Amniotic stem cell (primary cell): ENCODE data around the gene PIGS.

Source experiments
- DNase-seq: peaks from one replicate; lab custom pipeline; 2025; lab: John Stamatoyannopoulos, UW

Gene PIGS

DNA sequence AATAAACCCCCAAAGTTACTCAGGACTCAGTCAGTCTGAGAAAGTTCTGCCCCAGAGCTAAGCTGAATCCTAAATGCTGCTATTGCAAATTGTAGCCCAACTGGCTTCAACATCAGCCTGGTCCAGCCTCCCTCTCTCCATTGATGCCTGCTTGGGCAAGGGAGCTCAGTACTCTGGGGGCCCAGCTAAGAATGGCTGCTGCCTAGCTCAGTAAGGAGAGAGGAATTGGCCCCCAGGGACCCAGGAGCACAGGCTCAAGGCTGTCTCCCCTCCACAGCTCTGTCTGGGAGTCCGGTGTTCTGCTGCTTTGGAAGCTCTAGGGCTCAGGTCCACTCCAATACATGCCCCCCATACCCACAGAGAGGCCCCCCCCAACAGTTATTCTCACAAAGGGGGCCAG lies 20.5 kb downstream of the PIGS start:
- no peak for DNase-seq

DNA sequence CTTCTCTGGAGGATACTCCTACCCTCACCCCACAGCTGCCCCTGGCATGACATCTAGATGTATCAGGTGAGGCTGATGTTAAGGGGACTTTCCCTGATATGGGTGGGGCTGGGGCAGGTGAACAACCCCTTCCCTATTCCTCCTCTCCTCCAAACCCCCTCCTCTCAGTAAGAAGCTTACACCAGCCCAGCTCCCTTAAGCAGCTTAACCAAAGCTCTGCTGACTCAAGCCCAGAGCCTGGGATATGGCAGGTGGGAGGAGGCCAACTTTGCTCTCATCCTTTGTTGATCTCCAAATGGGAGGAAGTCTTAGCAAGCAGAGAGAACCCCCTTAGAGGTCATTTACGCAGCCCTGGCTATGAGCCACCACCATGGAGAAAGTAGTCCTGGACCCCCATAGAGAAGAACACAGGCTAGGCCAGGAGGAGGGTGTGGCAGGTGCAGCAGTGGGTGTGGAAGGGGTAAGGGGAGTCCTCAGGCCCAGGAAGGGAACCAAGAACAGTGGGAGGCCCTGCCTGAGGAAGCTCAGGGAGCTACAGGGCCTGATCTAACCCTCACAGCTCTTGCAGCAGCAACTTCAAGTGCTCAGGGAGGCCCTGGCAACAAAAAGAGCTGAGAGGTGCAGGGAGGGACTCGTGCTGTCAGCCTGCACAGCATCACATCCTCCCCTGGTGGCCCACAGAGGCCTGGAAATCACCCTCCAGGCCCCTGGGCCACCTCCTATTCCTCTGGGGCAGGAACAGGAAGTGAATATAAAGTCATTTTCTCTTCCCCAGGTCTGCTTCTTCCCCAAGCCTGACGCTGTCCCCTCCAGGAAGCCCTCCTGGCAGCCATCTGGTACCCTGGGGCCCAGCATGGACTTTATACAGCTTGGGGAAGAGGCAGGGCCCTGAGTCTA lies 21.8 kb downstream of the PIGS start:
- DNase-seq: no peak

DNA sequence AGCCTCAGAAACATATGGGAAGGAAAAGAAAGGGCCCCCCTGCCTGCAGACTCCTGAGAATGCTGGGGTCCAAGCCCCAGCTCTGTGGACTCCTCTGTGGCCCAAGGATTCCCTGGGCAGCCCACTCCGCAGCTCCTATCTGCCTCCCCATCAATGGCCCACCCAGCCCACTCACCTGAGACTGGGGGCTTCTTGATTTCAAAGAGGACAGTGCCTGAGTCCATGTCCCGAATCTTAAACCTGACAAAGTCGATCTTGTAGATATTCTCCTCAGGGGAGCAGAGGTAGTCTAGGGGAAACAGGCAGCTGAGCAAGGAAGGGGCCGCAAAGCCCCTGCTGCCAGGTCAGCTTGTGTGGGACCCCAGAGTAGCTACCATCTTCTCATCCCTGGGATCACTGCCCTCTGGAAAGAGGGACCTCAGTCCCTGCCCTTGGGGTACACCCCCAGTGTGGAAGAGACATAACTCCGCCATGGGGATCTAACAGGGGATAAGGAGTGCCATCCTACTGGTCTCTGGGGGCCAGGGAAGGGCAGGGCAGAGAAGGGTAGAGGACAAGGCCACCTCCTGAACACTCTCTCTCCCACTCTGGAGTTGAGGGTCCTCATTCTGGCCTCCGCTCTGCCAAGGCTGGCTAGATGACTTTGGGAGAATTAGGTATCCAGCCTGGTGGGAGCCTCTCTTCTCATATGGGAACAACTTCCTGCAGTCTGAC lies 22.8 kb downstream of the PIGS start:
- no peak for DNase-seq

DNA sequence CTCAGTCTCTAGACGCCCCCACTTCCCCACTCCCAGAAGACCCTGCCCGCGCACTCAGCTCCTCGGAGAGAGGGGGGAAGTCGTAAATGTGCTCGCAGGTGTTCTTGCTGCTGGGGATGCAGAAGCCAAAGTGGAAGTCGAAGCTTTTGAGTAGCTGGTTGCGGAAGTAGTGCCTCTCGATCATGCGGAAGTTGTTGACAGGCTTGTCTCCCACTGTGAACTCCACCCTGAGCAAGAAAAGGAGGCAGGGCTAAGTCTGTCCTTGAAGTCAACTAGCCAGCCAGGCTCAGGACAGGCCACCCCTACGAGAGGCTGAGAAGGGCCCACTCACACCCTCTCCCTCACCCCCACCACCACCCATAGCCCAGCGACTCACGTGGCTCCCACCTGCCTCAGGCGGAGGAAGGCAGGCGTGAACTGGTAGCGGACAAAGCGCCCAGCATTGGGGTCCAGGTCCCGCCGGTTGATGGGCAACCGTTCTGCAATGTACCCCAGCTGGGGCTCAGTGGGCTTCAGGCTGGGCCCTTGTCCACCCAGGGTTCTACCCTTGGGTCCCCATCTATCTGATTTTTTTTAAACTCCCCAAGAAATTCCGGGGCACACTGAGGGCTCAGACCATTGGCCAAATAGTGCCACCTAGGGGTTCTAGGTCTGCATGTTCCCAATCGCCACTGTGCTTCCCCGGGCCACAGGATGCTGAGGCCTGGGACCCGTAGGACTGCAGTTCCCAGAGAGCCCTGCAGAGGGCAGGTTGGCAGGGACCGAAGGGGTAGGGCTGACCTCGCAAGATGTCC lies 23.5 kb downstream of the PIGS start:
- no peak for DNase-seq

DNA sequence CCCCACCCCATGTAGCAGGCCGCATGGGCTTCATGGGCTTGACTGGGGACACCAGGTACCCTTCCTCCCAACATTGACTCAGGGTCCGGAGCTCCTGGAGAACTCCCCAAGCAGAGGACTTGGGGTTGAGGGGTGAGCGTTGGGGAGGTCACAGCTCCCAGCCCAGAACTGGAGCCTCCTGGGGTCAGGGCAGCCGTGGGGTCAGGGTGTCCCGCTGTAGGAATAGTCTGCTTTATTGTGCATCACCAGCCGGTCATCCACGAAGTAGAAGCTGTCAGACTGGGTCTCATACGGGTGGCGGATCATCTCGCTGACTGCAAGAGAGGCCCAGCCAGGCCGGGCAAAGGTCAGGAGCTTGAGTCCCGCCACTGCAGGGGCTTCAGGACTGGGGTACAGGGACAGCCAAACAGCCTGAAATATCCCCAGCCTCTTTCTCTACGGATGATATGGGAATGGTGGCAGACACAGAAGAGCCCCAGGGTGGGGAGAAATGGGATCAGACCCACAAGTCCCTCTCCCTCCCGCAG lies 24.2 kb downstream of the PIGS start:
- no peak for DNase-seq

DNA sequence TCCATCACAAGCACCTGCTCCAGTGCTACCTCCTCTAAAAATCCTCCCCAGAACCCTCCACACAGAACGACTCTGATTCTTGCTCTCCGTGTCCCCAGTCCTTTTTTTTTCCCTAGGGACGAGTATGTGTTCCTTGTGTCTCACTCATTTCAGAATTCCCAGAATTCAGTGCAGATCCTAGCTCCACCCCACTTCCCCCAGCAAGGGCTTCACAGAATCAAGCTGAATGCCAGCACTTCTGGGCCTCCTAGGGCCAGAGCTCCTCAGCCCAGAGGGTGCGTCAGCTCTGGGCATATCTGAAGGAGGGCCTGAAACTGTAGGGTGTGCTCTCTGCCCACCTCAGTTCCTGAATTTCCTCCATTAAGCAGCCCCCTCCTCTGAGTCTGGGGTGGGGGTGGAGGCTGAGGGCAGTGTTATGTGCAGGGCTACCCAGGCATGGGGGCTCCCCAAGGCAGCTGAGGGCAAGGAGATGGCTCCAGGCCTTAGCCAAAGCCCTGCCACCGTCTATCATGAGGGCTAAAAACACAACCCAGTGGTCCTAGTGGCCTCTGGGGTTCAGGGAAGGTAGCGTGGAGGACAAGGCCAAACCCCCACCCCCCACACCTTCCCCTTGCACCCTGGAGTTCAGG lies 25.4 kb downstream of the PIGS start:
- DNase-seq: no peak

DNA sequence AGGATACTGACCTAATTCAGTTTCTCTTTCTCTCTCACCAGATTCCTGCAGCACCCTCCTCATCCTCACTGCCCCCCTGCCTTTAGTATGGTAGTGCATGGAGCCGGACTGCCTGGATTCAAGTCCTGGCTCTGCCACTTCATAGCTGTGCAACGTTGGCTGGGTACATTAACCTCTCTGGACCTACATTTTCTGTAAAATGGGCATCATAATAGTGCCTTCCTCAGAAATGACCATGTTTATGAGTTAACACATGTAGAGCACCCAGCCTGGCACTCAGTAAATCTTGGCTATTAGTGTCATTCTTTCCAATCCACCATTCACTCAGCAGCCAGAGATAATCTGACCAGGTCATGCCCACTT lies 26.2 kb downstream of the PIGS start:
- DNase-seq: no peak

DNA sequence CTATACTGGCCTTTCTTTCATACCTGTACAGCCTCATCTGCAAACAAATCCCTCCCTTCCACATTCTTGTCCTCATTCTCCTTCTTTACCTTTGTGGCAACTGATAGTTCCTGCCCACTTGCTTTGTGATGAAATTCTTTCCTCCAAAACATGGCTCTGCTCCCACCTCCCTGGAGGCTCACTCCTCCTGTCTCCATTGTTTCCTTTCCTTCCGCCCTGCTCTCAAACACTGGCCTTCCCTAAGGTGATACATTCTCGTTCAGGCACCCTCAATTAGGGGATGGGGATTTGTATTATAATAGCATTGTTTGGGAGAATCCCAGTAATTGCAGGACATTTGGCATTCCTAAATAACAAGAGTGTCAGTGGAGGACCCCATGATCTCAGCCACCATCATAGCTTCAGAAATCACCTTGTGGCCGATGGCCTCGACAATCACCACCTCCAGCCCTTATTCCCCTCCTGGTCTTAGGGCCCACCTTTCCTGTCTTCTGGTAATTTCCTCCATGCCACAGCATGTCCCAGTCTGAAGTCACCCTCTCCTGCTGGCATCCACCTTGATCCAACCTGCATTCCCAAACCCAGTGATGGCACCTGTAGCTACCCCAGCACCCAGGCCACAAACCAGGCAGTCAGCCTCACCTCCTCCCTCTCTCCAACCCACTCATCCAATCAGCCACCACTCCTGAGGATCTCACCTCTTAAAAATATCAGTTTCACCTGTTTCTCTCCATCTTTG lies 26.8 kb downstream of the PIGS start:
- no peak for DNase-seq

DNA sequence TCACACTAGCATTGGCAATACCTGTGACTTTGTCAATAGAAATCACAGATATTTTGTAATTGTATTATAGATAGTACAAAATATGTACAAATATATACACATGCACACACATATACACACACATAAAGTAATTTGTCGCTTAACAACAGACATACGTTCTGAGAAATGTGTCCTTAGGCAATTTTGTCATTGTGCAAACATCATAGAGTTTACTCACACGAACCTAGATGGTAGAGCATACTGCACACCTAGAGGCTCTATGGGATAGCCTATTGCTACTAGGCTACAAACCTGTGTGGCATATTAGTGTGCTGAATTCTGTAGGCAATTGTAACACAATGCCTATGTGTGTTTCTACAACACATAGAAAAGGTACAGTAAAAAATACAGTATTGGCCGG lies 29.9 kb downstream of the PIGS start:
- no peak for DNase-seq

DNA sequence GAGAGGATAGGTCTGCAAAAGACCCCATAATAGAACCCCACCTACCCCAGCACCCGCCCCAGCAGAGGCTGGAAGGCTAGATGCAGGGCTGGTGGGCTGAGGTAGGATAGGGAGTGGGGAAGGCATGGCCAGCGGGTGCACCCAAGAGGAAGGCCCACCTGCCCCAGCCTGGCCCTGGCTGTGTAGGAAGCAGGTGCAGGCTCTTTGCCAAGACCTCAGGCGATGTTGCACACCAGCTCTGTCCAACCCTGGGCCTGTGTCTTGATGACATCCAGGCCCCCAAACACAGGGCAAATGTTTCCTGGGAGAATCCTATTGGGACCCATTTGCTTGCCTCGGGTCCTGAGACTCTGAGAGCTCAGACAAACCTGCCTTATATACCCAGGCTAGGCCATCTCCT lies 31.1 kb downstream of the PIGS start:
- no peak for DNase-seq

DNA sequence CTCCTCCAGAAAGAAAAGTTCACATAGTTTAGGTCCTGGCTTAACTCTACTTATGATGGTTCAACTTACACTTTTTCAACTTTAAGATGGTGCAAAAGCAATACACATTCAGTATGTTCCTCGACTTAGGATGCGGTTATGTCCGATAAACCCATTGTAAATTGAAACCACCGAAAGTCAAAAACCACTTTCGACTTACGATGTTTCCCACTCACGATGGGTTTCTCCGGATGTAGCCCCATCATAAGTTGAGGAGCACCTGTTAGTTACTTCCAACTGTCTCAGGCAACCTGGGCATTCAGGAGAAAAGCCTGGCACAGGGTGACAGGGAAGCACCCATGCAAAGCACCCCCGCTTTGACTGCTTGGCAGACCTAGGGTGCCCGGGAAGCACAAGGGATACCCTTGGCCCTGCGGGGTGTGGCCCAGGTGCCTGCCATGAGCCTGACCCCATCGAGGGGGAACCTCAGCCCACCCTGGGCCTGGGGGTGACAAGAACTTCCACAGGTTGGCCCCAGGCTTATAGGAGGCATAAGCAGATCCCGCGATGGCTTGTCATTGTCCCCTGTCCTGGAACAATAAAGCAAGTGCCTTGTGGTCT lies 32.9 kb downstream of the PIGS start:
- DNase-seq: no peak

DNA sequence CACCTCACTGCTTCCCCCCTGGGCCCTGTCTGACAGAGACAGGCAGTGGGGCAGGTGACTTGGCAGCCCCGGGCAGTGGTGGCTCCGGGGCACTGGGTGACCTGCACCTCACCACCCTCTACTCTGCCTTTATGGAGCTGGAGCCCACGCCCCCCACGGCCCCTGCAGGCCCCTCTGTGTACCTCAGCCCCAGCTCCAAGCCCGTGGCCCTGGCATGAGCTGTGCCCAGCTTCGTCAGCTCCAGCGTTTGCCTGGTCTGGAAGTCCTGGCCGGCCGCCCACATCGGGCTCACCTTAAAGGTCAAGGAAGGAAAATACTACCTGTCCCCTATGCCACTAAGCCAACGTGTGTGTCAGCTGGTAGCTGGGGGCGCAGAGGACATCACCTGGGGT lies 34.1 kb downstream of the PIGS start:
- DNase-seq: no peak

DNA sequence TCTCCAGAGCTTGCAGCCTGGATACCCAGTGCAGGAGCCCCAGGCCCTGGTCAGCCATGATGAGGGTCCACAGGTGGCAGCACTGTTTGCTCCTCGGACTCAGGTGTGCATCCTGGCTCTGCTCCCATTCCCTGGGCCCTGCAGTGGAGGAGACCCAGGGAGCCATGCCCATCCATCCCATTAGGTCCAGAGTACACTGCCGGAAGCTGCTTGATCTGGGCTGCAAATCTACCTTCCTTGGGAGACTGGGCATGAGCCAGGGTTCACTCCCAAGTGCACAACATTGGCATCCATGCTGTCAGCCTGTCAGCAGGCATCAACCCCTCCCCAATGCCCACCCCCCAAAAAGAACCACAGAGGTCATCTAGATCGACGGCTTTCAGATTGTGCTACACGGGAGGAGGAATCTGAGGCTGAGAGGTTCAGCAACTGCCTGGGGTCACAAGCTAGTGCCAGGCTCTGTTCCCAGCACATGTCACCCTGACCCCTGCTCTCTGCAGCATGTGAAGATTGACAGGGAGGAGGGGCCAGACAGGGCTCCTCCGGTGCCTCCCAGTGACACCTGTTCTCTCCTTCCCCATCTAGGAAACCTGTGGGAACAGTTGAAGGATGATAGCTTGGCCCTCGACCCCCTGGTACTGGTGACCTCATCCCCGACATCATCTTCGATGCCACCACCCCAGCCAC lies 34.6 kb downstream of the PIGS start:
- DNase-seq: no peak

DNA sequence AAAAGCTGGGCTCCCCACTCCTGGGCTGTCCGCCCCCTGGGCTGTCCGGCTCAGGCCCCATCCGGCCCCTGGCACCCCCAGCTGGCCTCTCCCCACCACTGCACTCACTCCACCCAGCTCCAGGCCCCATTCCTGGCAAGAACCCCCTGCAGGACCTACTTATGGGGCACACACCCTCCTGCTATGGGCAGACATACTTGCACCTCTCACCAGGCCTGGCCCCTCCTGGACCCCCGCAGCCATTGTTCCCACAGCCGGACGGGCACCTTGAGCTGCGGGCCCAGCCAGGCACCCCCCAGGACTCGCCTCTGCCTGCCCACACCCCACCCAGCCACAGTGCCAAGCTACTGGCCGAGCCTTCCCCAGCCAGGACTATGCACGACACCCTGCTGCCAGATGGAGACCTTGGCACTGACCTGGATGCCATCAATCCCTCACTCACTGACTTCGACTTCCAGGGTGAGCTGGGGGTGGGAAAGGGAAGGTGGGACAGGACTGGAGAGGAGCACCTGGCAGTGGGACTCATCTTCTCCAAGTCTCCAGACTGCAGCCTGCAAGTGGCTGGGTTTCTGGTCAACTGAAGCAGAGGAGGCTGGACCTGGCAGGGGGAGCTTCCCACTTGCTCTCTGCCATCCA lies 36.5 kb downstream of the PIGS start:
- DNase-seq: no peak

DNA sequence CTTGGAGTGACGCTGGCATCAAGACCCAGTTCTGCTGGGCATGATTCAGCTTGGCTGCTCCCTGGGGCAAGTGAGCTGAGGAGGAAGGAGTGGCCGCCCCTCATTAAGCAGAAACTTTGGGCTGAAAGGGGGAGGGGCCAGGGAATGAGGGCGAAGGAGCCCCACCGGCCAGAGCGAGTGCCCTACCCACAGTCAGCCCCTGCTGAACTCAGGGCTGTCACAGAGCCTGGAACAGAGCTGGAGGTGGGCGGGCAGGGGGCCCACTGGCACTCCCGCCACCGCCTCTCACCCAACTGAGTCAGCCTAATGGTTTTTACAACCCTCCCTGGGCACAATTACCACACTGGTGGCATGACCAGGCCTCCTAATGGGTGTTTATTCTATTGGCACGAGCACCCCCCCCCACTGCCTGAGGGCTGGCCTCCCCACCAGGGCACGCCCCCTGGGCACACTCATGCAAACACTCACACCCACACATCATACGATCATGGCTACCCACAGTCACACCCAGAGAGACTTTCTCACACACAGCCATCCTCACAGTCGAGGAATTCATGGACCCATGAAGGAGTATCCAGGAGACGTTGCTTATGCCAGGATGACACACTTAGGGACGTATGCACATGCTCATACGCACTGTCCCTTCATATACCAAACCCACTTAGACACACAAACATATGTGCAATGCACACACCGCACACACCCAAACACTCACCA lies 38.1 kb downstream of the PIGS start:
- no peak for DNase-seq

DNA sequence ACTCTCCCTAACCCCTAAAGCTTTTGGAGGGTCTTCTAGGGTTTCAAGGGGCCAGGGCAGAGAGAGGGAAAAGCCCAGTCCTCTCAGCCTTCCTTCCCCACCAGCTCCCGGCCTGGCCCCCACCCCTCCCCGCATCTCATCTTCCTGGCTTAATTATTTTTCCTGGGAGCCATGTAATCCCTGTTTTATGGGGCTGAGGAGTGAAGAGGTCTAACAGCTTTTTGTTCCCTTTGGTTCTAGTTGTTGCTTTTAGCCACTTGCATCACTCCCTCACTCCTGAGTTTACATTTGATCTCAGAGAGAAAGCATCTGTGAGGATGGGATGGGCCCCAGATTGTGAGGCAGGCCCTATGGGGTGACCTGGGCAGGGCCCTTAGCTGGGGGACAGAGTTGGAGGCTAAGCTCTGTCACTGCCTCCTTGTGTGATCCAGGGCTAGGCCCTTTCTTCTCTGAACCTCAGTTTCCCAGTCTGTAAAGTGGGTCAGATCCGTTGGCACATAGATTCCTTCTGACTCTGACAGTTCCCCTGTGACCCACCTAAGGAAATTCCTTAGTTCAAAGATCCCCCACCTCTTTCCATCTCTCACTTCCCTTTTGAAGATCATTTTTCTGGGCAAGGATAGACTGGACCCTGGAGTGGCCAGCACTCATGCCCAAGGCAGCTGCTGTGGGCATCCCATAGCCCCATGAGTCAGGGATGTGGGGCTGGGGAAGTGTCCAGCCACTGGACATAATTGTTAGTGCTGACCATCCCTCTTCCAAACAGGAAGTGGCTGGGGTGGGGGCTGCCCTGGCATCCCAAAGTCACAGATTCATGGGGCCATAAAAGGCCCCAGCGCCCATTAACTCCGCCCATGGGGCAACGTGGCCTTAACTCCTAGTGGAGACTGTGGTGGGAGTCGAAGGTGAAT lies 39.0 kb downstream of the PIGS start:
- DNase-seq: no peak

DNA sequence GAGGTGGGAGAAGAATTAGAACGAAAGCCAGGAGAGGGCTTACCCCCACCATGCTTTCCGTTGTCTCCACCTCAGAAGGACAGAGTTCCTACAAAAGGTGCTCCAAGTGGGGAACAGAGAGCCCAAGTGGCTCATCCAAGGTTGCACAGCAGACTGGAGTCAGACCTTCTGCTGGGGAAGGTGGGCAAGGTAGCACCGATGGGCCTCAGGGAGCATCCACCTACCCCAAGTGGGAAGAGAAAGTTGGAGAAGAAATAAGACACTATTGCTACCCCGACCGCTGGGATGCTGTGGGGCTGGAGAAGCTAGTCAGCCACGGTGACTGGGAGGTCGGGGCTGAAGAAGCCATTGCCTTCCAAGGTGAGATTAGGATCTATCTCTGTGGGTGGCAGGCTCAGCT lies 40.4 kb downstream of the PIGS start:
- no peak for DNase-seq

DNA sequence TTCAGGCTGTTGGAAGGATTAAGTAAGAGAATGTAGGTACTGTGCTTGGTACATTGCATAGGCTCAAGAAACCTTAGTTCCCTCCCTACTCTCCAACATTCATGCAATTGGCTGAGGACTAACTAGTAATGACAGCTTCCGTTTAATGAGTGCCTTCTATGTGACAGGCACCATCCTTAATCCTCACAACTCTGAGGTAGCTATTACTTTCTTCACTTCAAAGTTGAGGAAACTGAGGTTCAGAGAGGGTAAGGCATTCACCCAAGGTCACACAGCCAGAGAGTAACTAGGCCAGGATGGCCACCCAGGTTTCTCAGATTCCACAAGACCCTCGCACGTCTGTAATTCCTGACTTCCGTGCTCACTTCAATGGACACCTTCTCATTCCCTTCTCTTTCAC lies 41.1 kb downstream of the PIGS start:
- no peak for DNase-seq
